Measurements from ENCODE around the gene FBXO31.
A peak's percentile ranks its signal among the peaks of the same experiment; 100 is the strongest.

FBXO31 gene

DNA sequence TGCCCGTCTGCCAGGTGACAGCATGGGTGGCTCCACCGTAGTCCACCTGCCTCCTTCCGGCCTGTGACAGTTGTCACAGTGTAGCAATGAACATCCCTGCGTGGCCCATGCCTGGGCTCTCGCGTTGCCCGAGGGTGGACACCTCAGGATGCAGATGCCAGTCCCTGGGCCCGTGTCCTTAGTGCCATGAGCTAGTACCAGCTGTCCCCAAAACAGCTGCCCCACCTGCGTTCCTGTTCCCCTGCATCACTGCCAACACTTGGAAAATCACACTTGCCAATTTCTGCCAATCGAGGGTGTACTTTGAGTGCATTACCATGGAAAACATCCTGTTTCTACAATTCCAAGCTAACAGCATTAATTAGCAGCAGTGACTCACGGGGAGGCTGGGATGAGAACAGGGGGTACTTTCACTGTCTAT, 57.4 kb downstream of the FBXO31 start:
- Histone ChIP-seq H3K27me3 (no peaks in the 10 kb centered on the region), H3K4me1 (ENCODE audit: control insufficient read depth in 1 of 2, insufficient read depth in 1 of 2, low read depth in 1 of 2, low read length in 1 of 2) (no peaks in the 10 kb centered on the region), H3K4me3 (ENCODE audit: low read depth in 1 of 2, low read length in 1 of 2) (no peak overlapping the region), H3K9me3 (no peaks in the 10 kb centered on the region), H3K27ac (no peak overlapping the region), H3K36me3 (no peaks in the 10 kb centered on the region)
- TF ChIP-seq, protein P1, sequence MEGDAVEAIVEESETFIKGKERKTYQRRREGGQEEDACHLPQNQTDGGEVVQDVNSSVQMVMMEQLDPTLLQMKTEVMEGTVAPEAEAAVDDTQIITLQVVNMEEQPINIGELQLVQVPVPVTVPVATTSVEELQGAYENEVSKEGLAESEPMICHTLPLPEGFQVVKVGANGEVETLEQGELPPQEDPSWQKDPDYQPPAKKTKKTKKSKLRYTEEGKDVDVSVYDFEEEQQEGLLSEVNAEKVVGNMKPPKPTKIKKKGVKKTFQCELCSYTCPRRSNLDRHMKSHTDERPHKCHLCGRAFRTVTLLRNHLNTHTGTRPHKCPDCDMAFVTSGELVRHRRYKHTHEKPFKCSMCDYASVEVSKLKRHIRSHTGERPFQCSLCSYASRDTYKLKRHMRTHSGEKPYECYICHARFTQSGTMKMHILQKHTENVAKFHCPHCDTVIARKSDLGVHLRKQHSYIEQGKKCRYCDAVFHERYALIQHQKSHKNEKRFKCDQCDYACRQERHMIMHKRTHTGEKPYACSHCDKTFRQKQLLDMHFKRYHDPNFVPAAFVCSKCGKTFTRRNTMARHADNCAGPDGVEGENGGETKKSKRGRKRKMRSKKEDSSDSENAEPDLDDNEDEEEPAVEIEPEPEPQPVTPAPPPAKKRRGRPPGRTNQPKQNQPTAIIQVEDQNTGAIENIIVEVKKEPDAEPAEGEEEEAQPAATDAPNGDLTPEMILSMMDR (IDR thresholded peaks at IDR 0.05): no peak

DNA sequence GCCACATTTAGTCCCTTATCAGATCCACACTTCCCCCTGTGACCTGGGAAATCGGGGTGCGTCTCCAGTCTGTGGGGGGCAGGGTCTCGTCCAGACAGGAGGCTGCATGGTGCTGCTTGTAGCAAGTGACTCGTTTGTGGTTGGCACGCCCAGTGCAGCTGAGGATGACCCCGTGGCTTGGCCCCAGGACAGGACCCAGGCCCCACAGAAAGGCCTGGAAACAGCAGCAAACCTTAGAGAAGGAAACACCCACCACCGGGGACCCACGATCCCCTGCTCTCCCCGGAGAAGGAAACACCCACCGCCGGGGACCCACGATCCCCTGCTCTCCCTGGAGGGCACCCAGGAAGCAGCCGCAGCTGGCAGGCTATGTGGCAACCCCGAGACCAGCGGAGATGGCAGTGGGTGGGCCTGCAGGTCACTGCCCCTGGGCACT, 58.1 kb downstream of the FBXO31 start:
- no peaks in the 10 kb centered on the region for H3K27me3 ChIP-seq
- no peaks in the 10 kb centered on the region for H3K36me3 ChIP-seq
- H3K27ac ChIP-seq: no peak overlapping the region
- TF ChIP-seq, protein P1 (IDR thresholded peaks at IDR 0.05): no peak
- no peaks in the 10 kb centered on the region for H3K4me1 ChIP-seq (ENCODE audit: control insufficient read depth in 1 of 2, insufficient read depth in 1 of 2, low read depth in 1 of 2, low read length in 1 of 2)
- no peaks in the 10 kb centered on the region for H3K9me3 ChIP-seq
- H3K4me3 ChIP-seq (ENCODE audit: low read depth in 1 of 2, low read length in 1 of 2): no peak overlapping the region

DNA sequence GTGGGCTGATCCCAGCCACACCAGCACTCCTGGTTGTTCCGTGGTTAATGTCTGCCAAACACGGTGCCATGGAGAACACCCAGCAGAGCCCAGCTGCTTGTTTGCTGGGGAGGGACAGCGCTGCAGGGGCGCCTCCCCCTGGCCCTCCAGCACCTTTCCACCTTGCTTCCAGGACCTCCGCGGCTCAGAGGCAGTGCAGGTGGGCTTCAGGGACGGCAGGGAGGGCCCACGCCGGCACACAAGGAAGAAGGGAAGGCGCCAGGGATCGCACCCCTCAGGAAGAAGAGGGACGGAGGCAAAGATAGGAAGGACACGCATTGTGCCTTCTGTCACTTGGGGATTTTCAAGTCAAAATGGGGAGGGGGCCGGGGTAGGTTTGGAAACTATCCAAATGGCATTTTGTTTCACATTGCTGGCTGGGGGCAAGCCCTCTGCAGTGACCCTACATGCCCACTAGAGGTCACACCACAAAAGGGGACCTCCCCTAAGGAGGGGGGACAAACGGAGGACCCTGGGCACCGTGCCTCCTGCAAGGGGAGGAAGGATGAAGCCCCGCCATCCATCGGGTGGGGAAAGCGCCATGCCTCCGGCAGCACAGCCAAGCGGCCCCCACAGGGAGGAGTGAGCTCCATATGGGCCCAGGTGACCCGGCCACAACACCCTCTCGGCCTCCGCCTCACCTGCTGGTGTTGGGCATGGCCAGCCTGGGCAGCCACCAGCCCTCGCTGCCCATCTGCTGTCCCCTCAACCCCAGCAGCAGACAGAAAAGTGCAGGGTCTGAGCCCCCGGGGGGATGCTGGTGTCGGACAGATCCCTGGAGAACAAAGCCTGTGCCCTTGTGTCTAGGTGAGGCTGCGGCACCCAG, 58.9 kb downstream of the FBXO31 start:
- Histone ChIP-seq H3K27me3 (no peaks in the 10 kb centered on the region), H3K9me3 (no peaks in the 10 kb centered on the region), H3K27ac (no peak overlapping the region), H3K36me3 (no peaks in the 10 kb centered on the region), H3K4me3 (ENCODE audit: low read depth in 1 of 2, low read length in 1 of 2) (no peak overlapping the region), H3K4me1 (ENCODE audit: control insufficient read depth in 1 of 2, insufficient read depth in 1 of 2, low read depth in 1 of 2, low read length in 1 of 2) (no peaks in the 10 kb centered on the region)
- TF ChIP-seq, protein P1 (IDR thresholded peaks at IDR 0.05): peak; percentile 80

DNA sequence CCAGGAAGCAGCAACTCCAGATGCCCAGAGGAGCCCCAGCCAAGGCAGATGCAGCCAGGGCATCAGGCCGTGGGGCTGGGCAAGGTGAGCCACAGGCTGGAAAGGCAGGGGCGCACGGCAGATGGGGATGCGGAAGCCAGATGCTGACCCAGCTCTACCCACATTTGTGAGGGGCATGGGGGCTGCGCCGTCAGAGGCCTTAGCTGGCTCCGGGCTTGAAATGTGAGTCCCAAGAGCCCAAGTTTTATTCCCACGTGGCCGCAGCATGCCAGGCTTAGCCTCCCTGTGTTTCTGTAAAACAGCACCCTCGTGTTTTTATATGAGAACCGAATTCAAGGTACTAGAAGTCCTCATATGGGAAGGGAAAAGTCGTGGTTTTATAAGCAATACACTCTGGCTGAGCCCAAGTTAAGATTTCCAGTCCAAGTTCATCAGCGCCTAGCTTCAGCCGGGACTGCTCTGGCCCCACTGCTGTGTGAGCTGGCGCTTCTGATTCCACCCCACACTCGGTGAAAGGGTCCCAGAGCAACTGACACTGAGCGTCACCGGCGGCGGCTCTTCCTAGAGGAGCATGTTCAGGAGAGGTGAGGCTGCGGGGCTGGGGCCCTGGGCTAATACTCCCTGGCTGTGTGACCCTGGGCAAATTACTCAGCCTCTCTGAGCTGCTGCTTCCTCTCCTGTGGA, 59.7 kb downstream of the FBXO31 start:
- Histone ChIP-seq H3K36me3 (no peaks in the 10 kb centered on the region), H3K4me3 (ENCODE audit: low read depth in 1 of 2, low read length in 1 of 2) (no peak overlapping the region), H3K27me3 (no peaks in the 10 kb centered on the region), H3K9me3 (no peaks in the 10 kb centered on the region), H3K27ac (no peak overlapping the region), H3K4me1 (ENCODE audit: control insufficient read depth in 1 of 2, insufficient read depth in 1 of 2, low read depth in 1 of 2, low read length in 1 of 2) (no peaks in the 10 kb centered on the region)
- TF ChIP-seq, protein P1 (IDR thresholded peaks at IDR 0.05): no peak

DNA sequence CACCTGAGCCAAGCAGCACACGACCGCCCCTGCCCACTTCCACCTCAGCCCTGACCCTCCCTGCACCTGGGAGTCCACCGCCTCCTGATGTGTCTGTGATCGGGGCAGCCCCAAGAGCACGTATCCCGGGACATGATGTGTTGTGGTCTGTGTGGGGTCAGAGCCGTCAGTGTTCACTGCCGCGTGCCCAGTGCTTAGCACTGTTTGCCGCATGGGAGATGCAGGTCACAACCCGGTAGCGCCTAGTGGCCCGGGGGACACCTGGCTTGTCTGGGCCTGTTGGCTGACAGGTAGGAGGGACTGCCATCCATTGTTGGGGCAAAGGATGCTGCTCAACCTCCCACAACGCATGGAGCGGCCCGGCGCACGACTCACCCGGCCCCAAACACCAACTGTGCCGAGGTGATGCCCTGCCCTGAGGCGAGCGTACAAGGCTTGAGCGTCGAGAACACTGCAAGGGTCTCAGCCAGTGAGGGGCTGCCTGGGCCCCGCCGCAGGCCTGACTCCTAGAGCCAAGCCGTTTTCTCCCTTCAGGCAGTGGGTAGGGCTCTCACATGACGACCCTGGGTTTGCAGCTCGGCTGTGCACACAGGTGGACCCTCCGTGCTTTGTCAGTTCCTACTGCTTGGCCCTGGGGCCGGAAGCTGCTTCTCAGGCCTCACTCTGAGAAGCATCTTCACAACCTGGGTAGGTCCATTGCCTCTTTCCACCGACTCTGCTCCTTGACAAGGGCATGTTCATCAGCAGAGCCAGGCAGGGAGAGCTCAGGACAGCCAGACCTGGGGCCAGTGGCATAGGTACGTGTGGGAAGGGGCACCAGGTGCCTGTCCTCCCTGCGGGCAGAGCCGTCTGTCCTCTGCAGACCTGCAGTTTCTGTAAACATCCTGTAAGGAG, 60.5 kb downstream of the FBXO31 start:
- no peaks in the 10 kb centered on the region for H3K36me3 ChIP-seq
- H3K27ac ChIP-seq: no peak overlapping the region
- H3K4me3 ChIP-seq (ENCODE audit: low read depth in 1 of 2, low read length in 1 of 2): no peak overlapping the region
- TF ChIP-seq, protein P1 (IDR thresholded peaks at IDR 0.05): no peak
- no peaks in the 10 kb centered on the region for H3K9me3 ChIP-seq
- H3K4me1 ChIP-seq (ENCODE audit: control insufficient read depth in 1 of 2, insufficient read depth in 1 of 2, low read depth in 1 of 2, low read length in 1 of 2): peaks cover 2 to 3% of the 10 kb centered on the region in 2 experiments
- no peaks in the 10 kb centered on the region for H3K27me3 ChIP-seq
